ENCODE results near the gene OR2M5.

The OR2M5 gene

GRCh38 chr1:248144513-248145198 lies at the start of gene OR2M5:
TSS of gene OR2M5 (plus strand) at chr1:248145148. CDS start at chr1:248145148, 0 bp downstream.
- no peak for DNase-seq

- DNase-seq = no peak
These were observed 46.4 kb upstream of the OR2M5 start for GRCh38 chr1:248098529-248098928.

- DNase-seq = no peak
These were observed 42.1 kb upstream of the OR2M5 start for GRCh38 chr1:248102847-248103246.

- DNase-seq = no peak
These were observed 33.8 kb upstream of the OR2M5 start for GRCh38 chr1:248111157-248111556.

- no peak for DNase-seq
These were observed 30.1 kb upstream of the OR2M5 start for GRCh38 chr1:248114890-248115289.

- no peak for DNase-seq
These were observed 17.3 kb upstream of the OR2M5 start for GRCh38 chr1:248127653-248128052.

GRCh38 chr1:248136811-248137210 lies 8.1 kb upstream of the OR2M5 start:
- no peak for DNase-seq

- DNase-seq = no peak
These were observed 4.1 kb upstream of the OR2M5 start for GRCh38 chr1:248140846-248141245.

- DNase-seq = no peak
These were observed 1.6 kb upstream of the OR2M5 start for GRCh38 chr1:248143311-248143710.

GRCh38 chr1:248152056-248152827 lies 7.3 kb downstream of the OR2M5 start:
- no peak for DNase-seq

- DNase-seq = no peak
These were observed 11.0 kb downstream of the OR2M5 start for GRCh38 chr1:248155927-248156326.

GRCh38 chr1:248158758-248159157 lies 13.8 kb downstream of the OR2M5 start:
- DNase-seq = no peak

- no peak for DNase-seq
These were observed 19.1 kb downstream of the OR2M5 start for GRCh38 chr1:248164031-248164430.

- DNase-seq = no peak
These were observed 20.2 kb downstream of the OR2M5 start for GRCh38 chr1:248165186-248165585.

GRCh38 chr1:248174521-248174920 lies 29.6 kb downstream of the OR2M5 start, which contains the start of gene OR2M2:
TSS of gene OR2M2 (plus strand) at chr1:248174821. CDS start at chr1:248179986, 5,165 bp downstream.
- no peak for DNase-seq

GRCh38 chr1:248183996-248184395 lies 39.0 kb downstream of the OR2M5 start:
- no peak for DNase-seq

GRCh38 chr1:248187363-248187762 lies 42.4 kb downstream of the OR2M5 start:
- no peak for DNase-seq

- DNase-seq = no peak
These were observed 44.1 kb downstream of the OR2M5 start for GRCh38 chr1:248189026-248189425.

- no peak for DNase-seq
These were observed 49.2 kb downstream of the OR2M5 start for GRCh38 chr1:248194117-248194516.

Measured in NCI-H1105 (cell line).